IMR-90 (cell line): ENCODE results near the gene HACE1. TPM values are rescaled to one million over a fixed set of nuclear protein-coding genes. Genes with fewer than 3 reads are reported as not detected.

Experiments used
- ATAC-seq: fragments of 200-7000 bp; cut with Tn5 transposase; 2 replicates; pipeline ENCODE4 v1.9.1; 2020; ENCODE audit warnings: low read depth, mild to moderate bottlenecking, moderate library complexity
- BruUV-seq: library from RNA; stranded (reverse); fragments of 400-500 nt; replicated peaks from 2 replicates; lab custom pipeline; 2021; lab: Mats Ljungman, UMichigan
- CTCF ChIA-PET: fragments of 300-600 bp; formaldehyde crosslinking; extraction: SDS; loops from one replicate; lab custom pipeline; 2021; ENCODE audit warnings: antibody characterized with exemption; lab: Yijun Ruan, JAX
- POLR2A ChIA-PET: fragments of 300-600 bp; sonication (Branson Sonifier 250); formaldehyde crosslinking; loops from one replicate; lab custom pipeline; 2022; ENCODE audit warnings: antibody characterized with exemption; ENCODE audit not compliant: unreplicated experiment; lab: Charles Lee
- DNase-seq: peaks from one replicate; pipeline ENCODE4 v3.0.0; 2013
- H2AFZ ChIP-seq: replicated peaks from 2 replicates; pipeline ENCODE3; 2013; ENCODE audit warnings: low read length, mild to moderate bottlenecking; ENCODE audit not compliant: poor library complexity
- H2AK5ac ChIP-seq: 2 replicates; pipeline ENCODE4 v1.6.1; 2013; ENCODE audit warnings: low read depth, low read length, inconsistent platforms
- H2AK9ac ChIP-seq: replicated peaks from 2 replicates; pipeline ENCODE3; 2013; ENCODE audit warnings: mild to moderate bottlenecking, low read depth, low read length, moderate library complexity; ENCODE audit not compliant: poor library complexity
- H2BK120ac ChIP-seq: 2 replicates; pipeline ENCODE4 v1.6.1; 2013; ENCODE audit warnings: low read depth, low read length, inconsistent platforms
- H2BK15ac ChIP-seq: 3 replicates; pipeline ENCODE4 v1.6.1; 2013; ENCODE audit warnings: low read depth, low read length, inconsistent platforms
- H2BK20ac ChIP-seq: 2 replicates; pipeline ENCODE4 v1.6.1; 2013; ENCODE audit warnings: low read depth, mild to moderate bottlenecking, inconsistent platforms, low read length, moderate library complexity
- H2BK5ac ChIP-seq: 2 replicates; pipeline ENCODE4 v1.6.1; 2013; ENCODE audit warnings: mild to moderate bottlenecking, low read depth, low read length, inconsistent platforms; ENCODE audit not compliant: poor library complexity, severe bottlenecking
- H3K14ac ChIP-seq: replicated peaks from 2 replicates; pipeline ENCODE4 v1.6.1; 2013; ENCODE audit warnings: low read depth, low read length, inconsistent platforms
- H3K18ac ChIP-seq: 2 replicates; pipeline ENCODE4 v1.6.1; 2013; ENCODE audit warnings: low read depth, low read length, control low read depth
- H3K23ac ChIP-seq: 2 replicates; pipeline ENCODE4 v1.6.1; 2013; ENCODE audit warnings: low read depth, low read length, inconsistent platforms
- H3K27ac ChIP-seq: 2 replicates; pipeline ENCODE4 v1.5.1; 2013; ENCODE audit warnings: mild to moderate bottlenecking, control low read depth, low read length; ENCODE audit not compliant: insufficient read depth
- H3K27me3 ChIP-seq: 2 replicates; pipeline ENCODE4 v1.6.1; 2013; ENCODE audit warnings: low read length; ENCODE audit not compliant: control insufficient read depth, insufficient read depth
- H3K36me3 ChIP-seq: 2 replicates; pipeline ENCODE4 v1.6.1; 2013; ENCODE audit warnings: low read length, mixed read lengths; ENCODE audit not compliant: control insufficient read depth, insufficient read depth
- H3K4ac ChIP-seq: 2 replicates; pipeline ENCODE4 v1.6.1; 2013; ENCODE audit warnings: low read depth, low read length, inconsistent platforms
- H3K4me1 ChIP-seq: 2 replicates; pipeline ENCODE4 v1.6.1; 2013; ENCODE audit warnings: low read length, mixed read lengths; ENCODE audit not compliant: control insufficient read depth, insufficient read depth
- H3K4me2 ChIP-seq: 2 replicates; pipeline ENCODE4 v1.6.1; 2013; ENCODE audit warnings: low read depth, mild to moderate bottlenecking, control low read depth, low read length, moderate library complexity
- H3K4me3 ChIP-seq: 2 replicates; pipeline ENCODE4 v1.5.1; 2013; ENCODE audit warnings: low read depth, mild to moderate bottlenecking, control low read depth, low read length, moderate library complexity; ENCODE audit not compliant: insufficient read depth
- H3K56ac ChIP-seq: 2 replicates; pipeline ENCODE4 v1.6.1; 2013; ENCODE audit warnings: low read length, inconsistent platforms; ENCODE audit not compliant: insufficient read depth; ENCODE audit errors: extremely low read depth
- H3K79me1 ChIP-seq, 2 experiments: 2 replicates each; pipeline ENCODE4 v1.6.1; 2013; ENCODE audit warnings: low read length in 2 of 2, inconsistent platforms in 1 of 2, low read depth in 1 of 2
- H3K9ac ChIP-seq: 2 replicates; pipeline ENCODE4 v1.6.1; 2013; ENCODE audit warnings: low read depth, low read length, control low read depth
- H3K9me1 ChIP-seq: 2 replicates; pipeline ENCODE4 v1.6.1; 2013; ENCODE audit warnings: low read length, inconsistent platforms; ENCODE audit not compliant: insufficient read depth
- H3K9me3 ChIP-seq: 2 replicates; pipeline ENCODE4 v1.6.1; 2013; ENCODE audit warnings: low read length; ENCODE audit not compliant: control insufficient read depth, insufficient read depth
- H4K20me1 ChIP-seq: 2 replicates; pipeline ENCODE4 v1.6.1; 2013; ENCODE audit warnings: low read length, inconsistent platforms; ENCODE audit not compliant: insufficient read depth
- H4K5ac ChIP-seq: 2 replicates; pipeline ENCODE4 v1.6.1; 2013; ENCODE audit warnings: mild to moderate bottlenecking, low read depth, low read length, control low read depth
- H4K8ac ChIP-seq, 2 experiments: 2 replicates each; pipeline ENCODE4 v1.6.1; 2013; ENCODE audit warnings: low read depth in 2 of 2, low read length in 2 of 2, control low read depth in 1 of 2, inconsistent platforms in 1 of 2
- H4K91ac ChIP-seq: 2 replicates; pipeline ENCODE4 v1.6.1; 2013; ENCODE audit warnings: low read depth, low read length, inconsistent platforms; ENCODE audit not compliant: insufficient read depth
- CEBPB ChIP-seq: IDR thresholded peaks from 2 replicates; pipeline ENCODE4 v1.6.1; 2012; ENCODE audit warnings: low read depth, low read length, improper control_type of control experiment
- CHD1 ChIP-seq: IDR thresholded peaks from 2 replicates; pipeline ENCODE4 v1.6.1; 2012; ENCODE audit warnings: low read depth, low read length, improper control_type of control experiment
- ELK1 ChIP-seq: fragments of 150-350 bp; IDR thresholded peaks from 2 replicates; pipeline ENCODE4 v1.6.1; 2016; ENCODE audit warnings: low read depth, mild to moderate bottlenecking, low read length, moderate library complexity, borderline replicate concordance
- FOS ChIP-seq: fragments of 150-350 bp; IDR thresholded peaks from 2 replicates; pipeline ENCODE4 v1.6.1; 2016; ENCODE audit warnings: low read depth, low read length
- MAFK ChIP-seq: IDR thresholded peaks from 2 replicates; pipeline ENCODE4 v1.6.1; 2012; ENCODE audit warnings: low read depth, low read length, improper control_type of control experiment
- MAZ ChIP-seq: IDR thresholded peaks from 2 replicates; pipeline ENCODE4 v1.6.1; 2012; ENCODE audit warnings: low read depth, mild to moderate bottlenecking, low read length, improper control_type of control experiment, moderate library complexity, borderline replicate concordance
- MXI1 ChIP-seq: IDR thresholded peaks from 2 replicates; pipeline ENCODE4 v1.6.1; 2012; ENCODE audit warnings: low read depth, mild to moderate bottlenecking, low read length, moderate library complexity, borderline replicate concordance
- USF2 ChIP-seq: fragments of 150-350 bp; IDR thresholded peaks from 2 replicates; pipeline ENCODE4 v1.6.1; 2017; ENCODE audit warnings: mild to moderate bottlenecking, antibody characterized with exemption, low read length, low read depth
- WGBS, 2 experiments: methylation state at CpG; one replicate each; pipeline versions ENCODE4 v1.1.5 to v1.1.7; 2013; ENCODE audit warnings: missing lambda C conversion rate in 2 of 2; ENCODE audit not compliant: insufficient read length in 1 of 2; ENCODE audit errors: extremely low coverage in 2 of 2; 5-methylcytosine and 5-hydroxymethylcytosine counted together
- dilution Hi-C: fragments of 300-500 bp; cut with HindIII; formaldehyde crosslinking; loops from one replicate; pipeline ENCODE4 v1.14.3; 2018; ENCODE audit warnings: low sequenced_read_pairs; ENCODE audit not compliant: unreplicated experiment
- in situ Hi-C: fragments of 300-500 bp; cut with MboI; formaldehyde crosslinking; loops from 3 replicates; pipeline ENCODE4 v1.14.3; 2019; ENCODE audit warnings: low sequenced_read_pairs, inconsistent platforms, mixed read lengths
- intact Hi-C: fragments of 100-400 bp; cut with micrococcal nuclease; formaldehyde crosslinking; loops from 2 replicates; pipeline ENCODE4 v1.10.0; 2022
- polyA plus RNA-seq, 3 experiments: library from polyadenylated mRNA; depleted of rRNA; stranded (reverse); fragments of >200 nt; gene quantifications; 2 replicates each; pipeline ENCODE4 v1.2.3, GENCODE V29; 2012; ENCODE audit warnings: low replicate concordance in 1 of 3
- total RNA-seq: library from RNA; depleted of rRNA; stranded (reverse); fragments of >200 nt; gene quantifications from 2 replicates; pipeline ENCODE4 v1.2.3, GENCODE V29; 2012

The HACE1 gene
- total and polyA plus RNA-seq, 2 of the 4 experiments (the other 2 are of a cell fraction), result 5.4 to 10.8 TPM

- dilution Hi-C loops (no loop called here), in situ Hi-C loops (loop anchor here (10.0 kb wide), 1 partner anchor 394 kb away; no protein-coding TSS in a partner anchor), intact Hi-C loops (loop anchor here (5.0 kb wide), 1 partner anchor 397 kb away; no protein-coding TSS in a partner anchor)
- Histone ChIP-seq H3K9me3 (no peaks in the 10 kb centered on the region), H3K27me3 (no peaks in the 10 kb centered on the region), H3K4ac (no peak overlapping the region), H4K20me1 (no peaks in the 10 kb centered on the region), H2AK9ac (no peak overlapping the region), H3K4me1 (no peaks in the 10 kb centered on the region), H2AFZ (no peak overlapping the region), H2AK5ac (no peak overlapping the region), H3K9me1 (no peaks in the 10 kb centered on the region), H2BK15ac (no peak overlapping the region), H2BK5ac (no peak overlapping the region), H3K4me3 (no peak overlapping the region), H4K91ac (no peak overlapping the region), H3K9ac (no peak overlapping the region), H2BK20ac (no peak overlapping the region), H2BK120ac (no peak overlapping the region), H3K18ac (no peak overlapping the region), H3K36me3 (no peaks in the 10 kb centered on the region), H3K23ac (no peak overlapping the region), H4K8ac (no peak overlapping the region), H3K79me1 (no peaks in the 10 kb centered on the region), H3K4me2 (no peak overlapping the region), H3K56ac (no peak overlapping the region), H3K27ac (no peak overlapping the region), H4K5ac (no peak overlapping the region), H3K14ac (no peak overlapping the region)
- ATAC-seq, result no peak
- DNase-seq, result no peak
- no CpG with 5 or more reads among the region's 2 CpGs for WGBS, 2 experiments
- CTCF ChIA-PET, result no interaction called here
- POLR2A ChIA-PET, result no interaction called here
- BruUV-seq, result no TSS peak
- no peak for TF ChIP-seq CEBPB
- TF ChIP-seq FOS, result no peak
- TF ChIP-seq USF2, result no peak
- no peak for TF ChIP-seq MAFK
- no peak for TF ChIP-seq CHD1
- TF ChIP-seq ELK1, result no peak
- no peak for TF ChIP-seq MAZ
- no peak for TF ChIP-seq MXI1
Measured at GRCh38 chr6:104680539-104680938, 179.2 kb downstream of the HACE1 start.
